Neuron (in vitro differentiated cells): Measurements from ENCODE around the gene DEUP1.

Source experiments
- H2AFZ ChIP-seq: one replicate; pipeline ENCODE4 v1.6.1; 2013; ENCODE audit warnings: low read depth, mild to moderate bottlenecking, inconsistent platforms, low read length, moderate library complexity
- H3K27me3 ChIP-seq: one replicate; pipeline ENCODE4 v1.6.1; 2013; ENCODE audit warnings: low read length; ENCODE audit not compliant: insufficient read depth
- H3K36me3 ChIP-seq: one replicate; pipeline ENCODE4 v1.6.1; 2013; ENCODE audit warnings: low read length; ENCODE audit not compliant: insufficient read depth
- H3K4me1 ChIP-seq: one replicate; pipeline ENCODE4 v1.6.1; 2013; ENCODE audit warnings: low read length; ENCODE audit not compliant: insufficient read depth
- H3K4me3 ChIP-seq: 2 replicates; pipeline ENCODE4 v1.5.1; 2013; ENCODE audit warnings: mild to moderate bottlenecking, low read length, moderate library complexity
- H3K9me3 ChIP-seq: one replicate; pipeline ENCODE4 v1.6.1; 2013; ENCODE audit warnings: low read length

Gene DEUP1

GRCh38 chr11:93487032-93487483, 156.5 kb downstream of the DEUP1 start:
- Histone ChIP-seq H3K4me1 (peaks cover 36% of the 10 kb centered on the region), H3K27me3 (no peaks in the 10 kb centered on the region), H3K36me3 (no peaks in the 10 kb centered on the region), H2AFZ (no peak overlapping the region), H3K9me3 (no peaks in the 10 kb centered on the region), H3K4me3 (no peak overlapping the region)
